Measurements from ENCODE around the gene AZIN2.

The AZIN2 gene

DNA sequence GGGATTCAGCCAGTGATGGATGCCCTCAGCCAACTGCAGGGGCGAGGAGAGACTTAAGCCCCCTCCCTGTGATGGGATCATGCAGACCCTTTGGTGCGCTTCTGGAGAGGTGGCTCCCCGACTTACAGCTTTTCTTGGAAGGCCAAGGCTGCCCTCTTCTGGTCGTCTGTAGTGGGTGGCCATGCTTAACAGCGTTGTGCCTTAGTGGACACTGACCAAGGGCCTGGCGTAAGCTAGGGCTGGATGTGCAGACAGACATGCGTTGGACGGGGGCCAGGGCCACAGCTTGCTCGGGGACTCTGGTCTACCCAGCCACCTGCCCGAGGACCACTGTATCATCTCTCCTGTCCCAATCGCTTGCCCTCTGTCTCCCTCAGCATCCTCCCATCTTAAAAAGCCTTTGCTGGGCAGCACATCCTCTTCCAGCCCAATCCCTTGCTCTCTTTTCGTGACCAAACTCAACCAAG lies 5.5 kb downstream of the AZIN2 start:
- no peak overlapping the region for H3K9ac ChIP-seq (ENCODE audit: insufficient read length)
- no peaks in the 10 kb centered on the region for H3K36me3 ChIP-seq (ENCODE audit: insufficient read depth, low read length)
- TF ChIP-seq POLR2AphosphoS5 (IDR thresholded peaks at IDR 0.05; ENCODE audit: borderline replicate concordance, low read depth, low read length) (no peak), FOXP2 (optimal IDR thresholded peaks at IDR 0.05; ENCODE audit: control extremely low read depth, extremely low read length, insufficient read depth) (no peak), EZH2 (IDR thresholded peaks at IDR 0.05) (no peak)
- no peaks in the 10 kb centered on the region for H3K9me3 ChIP-seq (ENCODE audit: low read depth, low read length)
- DNase-seq (ENCODE audit: low read depth, low spot score) = no peak
- H3K4me3 ChIP-seq = no peak overlapping the region
- H3K27ac ChIP-seq = no peak overlapping the region

DNA sequence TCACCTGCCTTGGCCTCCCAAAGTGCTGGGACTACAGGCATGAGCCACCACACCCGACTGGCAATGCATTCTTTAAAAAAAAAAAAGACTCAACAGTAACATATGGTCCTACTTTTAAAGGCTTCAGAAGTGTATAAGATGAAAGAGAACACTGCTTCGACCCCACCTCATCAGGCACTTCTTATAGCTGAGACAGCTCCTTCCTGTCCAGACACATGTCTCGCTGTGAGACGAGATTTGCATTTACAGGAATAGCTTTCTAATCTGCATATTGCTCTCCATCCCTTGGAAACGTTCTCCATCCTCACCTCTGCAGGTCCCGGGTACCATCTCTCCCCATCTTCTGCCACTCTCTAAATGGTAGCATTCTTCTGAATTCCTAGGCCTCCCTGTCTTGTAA lies 6.7 kb downstream of the AZIN2 start:
- TF ChIP-seq POLR2AphosphoS5 (IDR thresholded peaks at IDR 0.05; ENCODE audit: borderline replicate concordance, low read depth, low read length) = no peak
- no peak for TF ChIP-seq FOXP2 (optimal IDR thresholded peaks at IDR 0.05; ENCODE audit: control extremely low read depth, extremely low read length, insufficient read depth)
- no peak for TF ChIP-seq EZH2 (IDR thresholded peaks at IDR 0.05)
- Histone ChIP-seq H3K4me3 (no peak overlapping the region), H3K27ac (no peak overlapping the region), H3K9me3 (ENCODE audit: low read depth, low read length) (no peaks in the 10 kb centered on the region), H3K9ac (ENCODE audit: insufficient read length) (no peak overlapping the region), H3K36me3 (ENCODE audit: insufficient read depth, low read length) (no peaks in the 10 kb centered on the region)
- DNase-seq (ENCODE audit: low read depth, low spot score) = no peak

DNA sequence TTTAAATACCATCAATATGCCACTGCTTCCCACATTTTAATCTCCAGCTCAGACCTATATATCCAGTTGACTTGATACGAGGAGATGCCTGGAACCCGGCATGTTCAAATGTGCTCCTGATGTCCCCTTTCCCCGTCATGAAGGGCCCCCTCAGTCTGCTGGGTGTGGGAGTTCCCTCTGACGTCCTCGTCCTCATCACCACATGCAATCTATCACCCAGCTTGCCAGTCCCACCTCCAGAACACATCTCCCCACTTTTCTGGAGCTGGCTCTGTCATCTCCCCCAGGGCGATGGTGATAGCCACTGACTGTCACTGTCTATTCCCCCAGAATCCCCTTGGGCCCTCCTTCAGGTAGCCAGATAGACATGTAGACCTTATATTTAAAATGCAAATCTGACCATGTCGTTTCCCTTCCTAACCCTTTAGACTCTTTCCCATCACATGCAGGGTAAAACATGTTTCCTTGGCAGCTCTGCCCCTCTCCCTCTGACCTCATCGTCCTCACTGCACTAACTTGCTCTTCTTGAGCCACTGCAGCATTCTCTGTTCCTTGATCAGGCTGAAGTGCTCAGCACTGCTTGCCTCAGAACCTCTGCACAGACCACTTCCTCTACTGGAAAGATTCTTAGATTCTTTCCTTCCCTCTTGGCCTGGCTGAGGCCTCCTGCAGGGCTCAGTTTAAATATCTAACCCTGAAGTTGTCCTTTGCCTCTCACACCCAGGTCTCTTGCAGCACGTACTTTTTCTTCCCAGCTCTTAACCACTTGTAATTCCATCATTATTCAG lies 7.4 kb downstream of the AZIN2 start:
- no peak for DNase-seq (ENCODE audit: low read depth, low spot score)
- Histone ChIP-seq H3K9me3 (ENCODE audit: low read depth, low read length) (no peaks in the 10 kb centered on the region), H3K9ac (ENCODE audit: insufficient read length) (no peak overlapping the region), H3K36me3 (ENCODE audit: insufficient read depth, low read length) (no peaks in the 10 kb centered on the region), H3K4me3 (no peak overlapping the region), H3K27ac (no peak overlapping the region)
- no peak for TF ChIP-seq EZH2 (IDR thresholded peaks at IDR 0.05)
- TF ChIP-seq FOXP2 (optimal IDR thresholded peaks at IDR 0.05; ENCODE audit: control extremely low read depth, extremely low read length, insufficient read depth) = no peak
- TF ChIP-seq POLR2AphosphoS5 (IDR thresholded peaks at IDR 0.05; ENCODE audit: borderline replicate concordance, low read depth, low read length) = no peak

DNA sequence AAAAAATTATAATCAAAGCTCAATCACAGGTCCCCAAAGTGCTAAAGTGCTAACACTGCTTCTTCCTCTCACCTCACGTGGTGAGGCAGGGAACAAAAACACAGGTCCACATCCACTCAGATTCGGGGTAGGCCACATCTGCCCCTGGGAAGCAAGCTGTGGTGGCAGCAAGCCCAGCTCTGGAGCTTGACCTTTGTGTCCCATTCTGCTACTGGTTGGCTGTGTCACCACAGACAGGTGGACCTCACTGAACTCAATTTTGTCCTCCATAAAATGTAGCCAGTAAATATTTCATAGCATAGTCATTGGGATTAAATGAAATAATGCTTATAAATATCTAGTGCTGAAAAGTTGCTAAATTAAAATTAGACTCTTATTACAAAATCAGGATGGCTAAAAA lies 8.5 kb downstream of the AZIN2 start:
- H3K4me3 ChIP-seq = no peak overlapping the region
- H3K9ac ChIP-seq (ENCODE audit: insufficient read length) = no peak overlapping the region
- no peak overlapping the region for H3K27ac ChIP-seq
- no peaks in the 10 kb centered on the region for H3K36me3 ChIP-seq (ENCODE audit: insufficient read depth, low read length)
- TF ChIP-seq POLR2AphosphoS5 (IDR thresholded peaks at IDR 0.05; ENCODE audit: borderline replicate concordance, low read depth, low read length) (no peak), FOXP2 (optimal IDR thresholded peaks at IDR 0.05; ENCODE audit: control extremely low read depth, extremely low read length, insufficient read depth) (no peak), EZH2 (IDR thresholded peaks at IDR 0.05) (no peak)
- DNase-seq (ENCODE audit: low read depth, low spot score) = no peak
- H3K9me3 ChIP-seq (ENCODE audit: low read depth, low read length) = no peaks in the 10 kb centered on the region

DNA sequence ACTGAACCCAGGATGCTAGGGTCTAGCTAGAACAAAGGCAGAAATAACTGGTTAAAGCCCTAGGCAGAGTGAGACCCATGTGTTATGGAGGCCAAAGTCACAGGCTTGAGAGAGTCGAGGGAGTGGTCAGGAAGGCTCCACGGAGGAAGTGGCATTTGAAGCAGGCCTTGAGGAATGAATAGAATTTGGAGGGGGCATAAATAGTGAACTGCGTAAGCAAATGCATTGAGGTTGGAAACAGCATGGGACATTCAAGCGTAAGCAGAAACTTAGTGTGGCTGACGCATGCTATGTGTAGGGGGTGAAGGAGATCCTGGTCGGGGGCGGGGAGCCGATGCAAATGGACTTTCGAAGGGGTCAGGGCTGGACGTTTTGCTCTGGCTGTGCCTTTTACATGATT lies 11.5 kb downstream of the AZIN2 start:
- Histone ChIP-seq H3K9me3 (ENCODE audit: low read depth, low read length) (no peaks in the 10 kb centered on the region), H3K36me3 (ENCODE audit: insufficient read depth, low read length) (no peaks in the 10 kb centered on the region), H3K4me3 (no peak overlapping the region), H3K9ac (ENCODE audit: insufficient read length) (no peak overlapping the region), H3K27ac (no peak overlapping the region)
- no peak for DNase-seq (ENCODE audit: low read depth, low spot score)
- TF ChIP-seq EZH2 (IDR thresholded peaks at IDR 0.05) = no peak
- no peak for TF ChIP-seq FOXP2 (optimal IDR thresholded peaks at IDR 0.05; ENCODE audit: control extremely low read depth, extremely low read length, insufficient read depth)

DNA sequence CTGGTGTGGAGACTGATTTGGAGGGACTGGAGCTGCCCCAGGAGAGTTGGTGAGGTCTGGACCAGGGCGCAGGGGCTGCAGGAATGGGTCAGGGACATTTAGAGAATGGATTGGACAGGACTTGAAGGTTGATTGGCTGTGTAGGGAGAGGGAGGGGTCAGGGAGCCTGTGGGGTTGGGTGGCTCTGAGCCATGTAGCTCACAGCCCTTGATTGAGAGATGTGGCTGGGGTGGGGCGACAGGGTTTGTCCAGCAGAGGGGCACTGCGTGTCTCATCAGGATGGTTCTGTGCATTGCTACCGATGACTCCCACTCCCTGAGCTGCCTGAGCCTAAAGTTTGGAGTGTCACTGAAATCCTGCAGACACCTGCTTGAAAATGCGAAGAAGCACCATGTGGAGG lies 12.1 kb downstream of the AZIN2 start:
- no peak overlapping the region for H3K27ac ChIP-seq
- H3K9me3 ChIP-seq (ENCODE audit: low read depth, low read length) = no peaks in the 10 kb centered on the region
- no peaks in the 10 kb centered on the region for H3K36me3 ChIP-seq (ENCODE audit: insufficient read depth, low read length)
- no peak overlapping the region for H3K4me3 ChIP-seq
- DNase-seq (ENCODE audit: low read depth, low spot score) = no peak
- no peak overlapping the region for H3K9ac ChIP-seq (ENCODE audit: insufficient read length)
- TF ChIP-seq POLR2AphosphoS5 (IDR thresholded peaks at IDR 0.05; ENCODE audit: borderline replicate concordance, low read depth, low read length) = no peak

DNA sequence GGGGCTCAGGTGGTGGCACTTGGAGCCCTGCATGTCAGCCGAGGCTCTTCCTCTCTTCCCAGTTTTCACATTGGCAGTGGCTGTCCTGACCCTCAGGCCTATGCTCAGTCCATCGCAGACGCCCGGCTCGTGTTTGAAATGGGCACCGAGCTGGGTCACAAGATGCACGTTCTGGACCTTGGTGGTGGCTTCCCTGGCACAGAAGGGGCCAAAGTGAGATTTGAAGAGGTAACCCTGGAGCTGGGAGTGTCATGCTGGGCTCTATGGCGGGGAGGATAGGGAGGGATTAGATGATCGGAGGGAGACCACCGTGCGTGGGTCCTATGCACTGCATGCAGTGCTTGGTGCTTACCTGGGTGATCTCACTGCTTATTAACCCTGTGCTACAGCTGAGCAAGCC lies 13.5 kb downstream of the AZIN2 start:
- no peak for TF ChIP-seq EZH2 (IDR thresholded peaks at IDR 0.05)
- TF ChIP-seq FOXP2 (optimal IDR thresholded peaks at IDR 0.05; ENCODE audit: control extremely low read depth, extremely low read length, insufficient read depth) = no peak
- TF ChIP-seq POLR2AphosphoS5 (IDR thresholded peaks at IDR 0.05; ENCODE audit: borderline replicate concordance, low read depth, low read length) = no peak
- Histone ChIP-seq H3K9ac (ENCODE audit: insufficient read length) (no peak overlapping the region), H3K27ac (no peak overlapping the region), H3K4me3 (no peak overlapping the region), H3K9me3 (ENCODE audit: low read depth, low read length) (no peaks in the 10 kb centered on the region), H3K36me3 (ENCODE audit: insufficient read depth, low read length) (no peaks in the 10 kb centered on the region)
- DNase-seq (ENCODE audit: low read depth, low spot score) = no peak

DNA sequence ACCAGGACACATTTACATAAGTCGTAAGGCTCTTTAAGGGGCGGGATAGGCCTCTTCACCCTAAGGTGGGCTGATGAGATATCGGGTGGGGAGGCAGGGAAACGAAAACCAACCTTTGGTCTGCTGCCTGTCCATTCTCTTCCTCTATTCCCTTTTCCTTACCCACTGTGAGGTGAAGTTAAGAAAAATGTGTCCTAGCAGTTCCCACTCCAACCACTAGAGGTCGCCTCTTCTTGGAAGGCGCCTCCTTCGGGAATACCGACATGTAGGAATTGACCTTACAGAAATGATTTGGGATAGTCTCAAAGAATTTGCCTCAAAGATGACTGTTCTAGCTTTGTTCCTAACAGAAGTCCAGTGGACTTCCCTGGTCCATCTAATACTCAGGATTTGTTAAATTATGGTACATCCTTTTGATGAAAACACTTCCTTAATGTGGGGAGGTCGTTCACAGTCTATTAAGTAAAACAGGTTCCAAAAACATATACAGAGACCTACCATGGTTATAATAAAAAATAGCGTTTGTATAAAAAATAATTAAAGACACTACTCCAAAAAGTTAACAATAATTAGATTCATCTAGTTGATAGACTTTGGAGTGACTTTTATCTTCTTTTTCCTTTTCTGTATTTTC lies 14.1 kb downstream of the AZIN2 start:
- H3K4me3 ChIP-seq = no peak overlapping the region
- no peak overlapping the region for H3K9ac ChIP-seq (ENCODE audit: insufficient read length)
- DNase-seq (ENCODE audit: low read depth, low spot score) = peak; percentile 50
- no peak for TF ChIP-seq POLR2AphosphoS5 (IDR thresholded peaks at IDR 0.05; ENCODE audit: borderline replicate concordance, low read depth, low read length)
- no peak for TF ChIP-seq FOXP2 (optimal IDR thresholded peaks at IDR 0.05; ENCODE audit: control extremely low read depth, extremely low read length, insufficient read depth)
- no peak for TF ChIP-seq EZH2 (IDR thresholded peaks at IDR 0.05)
- H3K36me3 ChIP-seq (ENCODE audit: insufficient read depth, low read length) = no peaks in the 10 kb centered on the region
- H3K9me3 ChIP-seq (ENCODE audit: low read depth, low read length) = no peaks in the 10 kb centered on the region
- no peak overlapping the region for H3K27ac ChIP-seq

Measured in SK-N-MC (cell line).